ENCODE measurements around the gene RPAP2.
"Not testable (repeated sequence)": the region's sequence is repeated elsewhere in the genome, so short reads cannot be mapped to it uniquely, and the experiment has no call there.

The RPAP2 gene

GRCh38 chr1:92323473-92324453, 24.9 kb downstream of the RPAP2 start:
- DNase-seq (ENCODE audit: low spot score), result no peak

DNA sequence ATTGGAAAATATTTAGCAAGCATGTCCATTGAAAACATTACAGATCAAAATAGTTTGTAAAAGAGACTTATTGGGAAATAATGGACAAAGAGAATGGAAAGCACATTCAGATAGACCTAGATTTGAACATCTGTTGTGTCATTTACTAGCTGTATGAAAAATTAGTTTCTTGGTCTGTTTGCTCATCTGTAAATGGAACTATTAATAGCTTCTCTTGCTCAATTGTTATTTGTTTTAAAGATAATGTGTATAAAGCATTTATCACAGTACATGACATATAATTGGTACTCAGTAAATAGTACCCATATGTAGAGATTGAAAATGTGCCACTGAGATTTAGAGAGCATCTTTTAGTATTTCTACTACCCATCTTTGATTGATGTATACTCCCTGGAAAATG, 25.9 kb downstream of the RPAP2 start:
- no peak for DNase-seq (ENCODE audit: low spot score)

- DNase-seq (ENCODE audit: low spot score), result no peak
Measured at GRCh38 chr1:92326681-92327080, 27.8 kb downstream of the RPAP2 start.

DNA sequence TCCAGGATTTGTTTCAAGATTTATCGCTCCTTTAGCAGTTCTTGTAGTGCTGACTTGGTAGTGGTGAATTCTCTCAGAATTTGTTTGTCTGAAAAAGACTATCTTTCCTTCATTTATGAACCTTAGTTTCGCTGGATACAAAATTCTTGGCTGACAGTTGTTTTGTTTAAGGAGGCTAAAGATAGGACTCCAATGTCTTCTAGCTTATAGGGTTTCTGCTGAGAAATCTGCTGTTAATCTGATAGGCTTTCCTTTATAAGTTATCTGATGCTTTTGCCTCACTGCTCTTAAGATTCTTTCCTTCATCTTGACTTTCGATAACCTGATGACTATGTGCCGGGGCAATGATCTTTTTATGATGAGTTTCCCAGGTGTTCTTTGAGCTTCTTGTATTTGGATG, 28.9 kb downstream of the RPAP2 start:
- DNase-seq (ENCODE audit: low spot score), result no peak

DNA sequence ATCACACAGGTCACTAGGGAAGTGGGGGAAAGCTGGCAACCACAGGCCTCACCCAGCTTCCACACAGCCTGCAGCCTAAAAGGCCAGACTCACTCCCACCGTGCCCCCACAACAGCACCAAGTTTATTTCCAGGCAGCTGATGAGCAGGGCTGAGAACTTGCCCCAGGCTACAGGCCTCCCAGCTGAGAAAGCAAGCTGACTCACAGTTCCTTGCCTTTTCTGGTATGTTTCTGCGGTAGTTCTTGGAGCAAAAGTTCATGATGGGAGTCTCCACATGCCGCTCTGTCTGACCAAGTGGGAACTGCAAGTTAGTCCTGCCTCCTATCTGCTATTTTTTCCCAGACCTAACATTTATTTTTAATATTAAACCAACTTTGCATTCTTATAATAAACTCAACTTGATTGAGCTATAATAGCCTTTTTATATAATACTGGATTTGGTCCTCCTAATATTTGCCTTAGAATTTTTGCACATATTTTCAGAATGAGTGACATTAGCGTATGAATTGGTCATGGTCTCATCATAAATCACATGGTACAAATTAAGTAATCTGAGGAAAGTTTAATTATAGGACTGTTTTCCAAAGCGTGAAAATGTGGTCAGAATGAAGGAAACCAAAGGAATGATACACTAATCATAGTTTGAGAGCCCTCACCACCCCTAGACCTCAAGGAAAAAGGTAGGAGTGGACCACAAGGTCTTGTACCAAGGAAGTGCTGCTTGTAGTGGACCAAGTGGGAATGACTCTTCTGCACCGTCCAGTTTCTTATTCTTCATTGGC, 30.7 kb downstream of the RPAP2 start:
- DNase-seq (ENCODE audit: low spot score), result no peak

- DNase-seq (ENCODE audit: low spot score), result no peak
Measured at GRCh38 chr1:92333668-92334067, 34.8 kb downstream of the RPAP2 start.

- no peak for DNase-seq (ENCODE audit: low spot score)
Measured at GRCh38 chr1:92340154-92340553, 41.3 kb downstream of the RPAP2 start.

- no peak for DNase-seq (ENCODE audit: low spot score)
Measured at GRCh38 chr1:92342401-92342800, 43.5 kb downstream of the RPAP2 start.

- DNase-seq (ENCODE audit: low spot score), result no peak
Measured at GRCh38 chr1:92343061-92343460, 44.2 kb downstream of the RPAP2 start.

DNA sequence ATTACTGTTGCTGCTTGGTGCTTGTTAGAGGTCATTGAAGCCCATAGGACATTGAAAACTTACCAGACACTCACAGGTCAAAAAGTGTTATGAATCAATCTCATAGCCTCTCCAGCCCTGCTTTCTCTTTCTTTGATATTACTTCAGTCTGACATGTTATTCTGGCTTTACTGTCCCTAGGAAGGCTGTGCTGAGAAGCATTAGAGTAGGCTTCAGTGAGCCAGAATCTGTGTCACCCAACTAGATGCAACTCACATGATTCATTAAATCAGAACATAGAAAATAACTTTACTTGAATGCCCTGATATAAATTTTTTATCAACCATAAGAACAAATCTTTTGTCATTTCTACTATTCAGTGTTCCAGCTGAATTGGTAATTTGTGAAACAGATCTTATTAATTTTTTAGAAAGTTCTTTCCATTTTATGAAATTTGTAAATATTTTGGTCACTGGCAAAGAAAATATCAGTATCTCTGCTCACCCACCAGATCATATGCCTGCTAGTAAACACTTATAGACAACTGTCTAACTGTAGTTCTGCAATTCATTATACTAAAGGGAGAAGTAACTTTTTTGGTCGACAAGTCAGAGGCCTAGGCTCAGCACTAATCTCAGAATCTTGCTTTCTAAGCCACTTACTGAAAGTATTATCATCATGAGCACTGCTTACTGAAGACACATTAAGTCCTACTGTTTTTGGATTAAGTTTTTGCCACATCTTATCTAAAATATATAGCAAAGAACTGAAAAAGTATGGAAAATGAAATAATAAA, 48.2 kb downstream of the RPAP2 start:
- DNase-seq (ENCODE audit: low spot score), result no peak

GRCh38 chr1:92352856-92353255, 54.0 kb downstream of the RPAP2 start:
- no peak for DNase-seq (ENCODE audit: low spot score)

- DNase-seq (ENCODE audit: low spot score), result no peak
Measured at GRCh38 chr1:92354259-92354658, 55.4 kb downstream of the RPAP2 start.

DNA sequence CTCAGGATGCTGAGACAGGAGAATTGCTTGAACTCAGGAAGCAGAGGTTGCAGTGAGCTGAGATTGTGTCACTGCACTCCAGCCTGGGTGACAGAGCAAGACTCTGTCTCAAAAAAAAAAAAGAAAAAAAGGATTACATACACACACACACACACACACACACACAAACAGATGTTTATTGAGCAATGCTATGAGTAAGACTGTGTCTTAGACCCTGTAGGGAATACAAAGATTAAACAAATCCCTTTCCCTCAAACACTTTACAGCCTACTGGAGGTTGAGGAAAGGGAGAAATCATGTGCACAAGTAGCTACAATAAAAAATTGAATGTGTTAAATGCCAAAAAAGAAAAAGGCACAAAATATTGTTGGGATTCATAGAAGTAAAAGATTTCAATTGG, 58.1 kb downstream of the RPAP2 start:
- DNase-seq (ENCODE audit: low spot score), result no peak

DNA sequence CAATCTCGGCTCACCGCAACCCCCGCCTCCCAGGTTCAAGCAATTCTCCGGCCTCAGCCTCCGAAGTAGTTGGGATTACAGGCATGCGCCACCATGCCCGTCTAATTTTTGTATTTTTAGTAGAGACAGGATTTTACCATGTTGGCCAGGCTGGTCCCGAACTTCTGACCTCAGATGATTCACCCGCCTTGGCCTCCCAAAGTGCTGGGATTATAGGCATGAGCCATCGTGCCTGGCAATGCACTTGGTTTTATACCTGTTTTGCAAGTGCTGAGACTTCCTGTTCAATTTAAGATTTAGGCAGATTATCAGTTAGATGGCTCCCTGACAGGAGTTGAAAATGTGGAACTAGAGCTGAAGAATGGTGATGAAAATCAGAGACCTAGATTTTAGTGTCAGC, 60.5 kb downstream of the RPAP2 start:
- not testable (repeated sequence) for DNase-seq (ENCODE audit: low spot score)

DNA sequence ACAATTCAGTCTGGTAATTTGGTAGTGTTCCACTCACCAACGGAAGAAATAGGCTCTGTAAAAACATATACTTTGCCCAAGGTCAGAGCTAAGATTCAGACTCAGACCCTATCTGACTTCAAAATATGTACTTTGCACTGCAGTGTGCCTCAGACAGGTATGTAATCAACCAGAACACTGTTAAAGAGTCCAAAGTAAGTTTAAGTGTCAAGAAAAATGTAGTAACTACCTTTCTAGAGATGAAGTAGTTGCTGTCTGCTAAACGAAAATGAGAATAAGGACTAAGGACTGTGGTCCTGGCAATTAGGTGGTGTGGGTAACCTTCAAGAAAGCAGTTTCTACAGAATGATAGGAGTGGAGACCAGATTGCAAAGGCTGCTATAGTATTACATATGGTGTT, 61.1 kb downstream of the RPAP2 start:
- DNase-seq (ENCODE audit: low spot score), result no peak

GRCh38 chr1:92362970-92363369, 64.1 kb downstream of the RPAP2 start:
- no peak for DNase-seq (ENCODE audit: low spot score)

DNA sequence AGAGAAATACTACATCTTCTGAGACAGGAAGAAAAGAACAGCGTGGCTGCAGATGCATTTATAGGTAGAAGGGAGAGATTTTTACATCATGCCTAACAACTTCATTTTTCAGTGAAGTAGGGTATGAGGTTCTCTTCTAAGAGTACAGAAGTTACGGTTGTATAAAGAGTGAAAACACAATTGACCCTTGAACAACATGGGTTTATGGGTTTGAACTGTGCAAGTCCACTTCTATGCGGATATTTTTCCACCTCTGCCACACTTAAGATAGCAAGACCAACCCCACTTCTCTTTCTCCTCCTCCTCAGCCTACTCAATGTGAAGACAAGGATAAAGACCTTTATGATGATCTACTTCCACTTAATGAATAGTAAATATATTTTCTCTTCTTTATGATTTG, 64.5 kb downstream of the RPAP2 start:
- no peak for DNase-seq (ENCODE audit: low spot score)

GRCh38 chr1:92365378-92366039, 66.7 kb downstream of the RPAP2 start:
- DNase-seq (ENCODE audit: low spot score), result no peak

DNA sequence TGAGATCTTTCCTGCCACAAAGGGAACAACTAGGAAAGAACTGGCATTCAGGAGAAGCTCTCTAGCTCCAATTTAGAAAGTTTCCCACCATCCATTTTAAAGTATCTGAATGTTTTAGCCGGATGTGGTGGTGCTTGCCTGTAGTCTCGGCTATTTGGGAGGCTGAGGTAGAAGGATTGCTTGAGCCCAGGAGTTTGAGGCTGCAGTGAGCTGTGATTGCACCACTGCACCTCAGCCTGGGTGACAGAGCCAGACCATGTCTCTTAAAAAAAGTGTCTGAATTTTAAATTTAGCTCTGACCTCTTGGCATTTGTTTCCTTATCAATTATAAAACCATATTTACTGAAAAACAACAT, 67.2 kb downstream of the RPAP2 start:
- DNase-seq (ENCODE audit: low spot score), result no peak

GRCh38 chr1:92367496-92367895, 68.6 kb downstream of the RPAP2 start:
- DNase-seq (ENCODE audit: low spot score), result no peak

GRCh38 chr1:92372164-92372563, 73.3 kb downstream of the RPAP2 start:
- no peak for DNase-seq (ENCODE audit: low spot score)

DNA sequence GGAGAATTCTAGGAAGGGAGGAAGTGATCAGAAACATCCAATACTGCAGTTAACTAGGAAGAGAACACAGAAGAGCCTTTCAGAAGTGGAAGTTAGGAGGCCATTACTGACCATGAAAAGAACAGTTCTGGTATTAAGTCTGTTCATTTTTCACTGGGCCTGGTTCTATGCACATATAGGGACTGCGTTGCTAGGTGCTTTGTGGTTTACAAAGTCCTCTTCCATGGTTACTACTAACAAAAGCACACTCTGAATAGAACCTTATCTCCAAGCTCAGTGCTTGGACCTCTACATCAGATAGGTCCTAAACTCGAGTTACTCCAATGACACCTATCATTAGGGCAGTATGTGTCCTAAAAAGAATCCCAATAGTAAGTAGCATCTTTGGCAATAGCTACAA, 75.4 kb downstream of the RPAP2 start:
- no peak for DNase-seq (ENCODE audit: low spot score)

Data from germinal center (tissue), 1 donor.